GM12865 (cell line): ENCODE data around the gene TMEM132D.

Experiments used
- DNase-seq: peaks from one replicate; pipeline ENCODE4 v3.0.0; 2010; ENCODE audit warnings: low read depth
- H3K4me3 ChIP-seq: 2 replicates; pipeline ENCODE4 v1.5.1; 2011; ENCODE audit warnings: mild to moderate bottlenecking, low read depth, low read length, control low read depth
- CTCF ChIP-seq: IDR thresholded peaks from 2 replicates; pipeline ENCODE4 v1.5.1; 2011; ENCODE audit warnings: low read length, control low read depth, low read depth, inconsistent platforms; ENCODE audit not compliant: insufficient read depth; ENCODE audit errors: missing control alignments

TMEM132D gene

GRCh38 chr12:129152351-129153104, 751.3 kb downstream of the TMEM132D start:
- no peak for DNase-seq
- no peak for TF ChIP-seq CTCF

GRCh38 chr12:129150721-129151120, 753.1 kb downstream of the TMEM132D start:
- H3K4me3 ChIP-seq: no peak overlapping the region
- DNase-seq: no peak
- TF ChIP-seq CTCF: no peak

More at GRCh38 chr12:129152351-129153104, 751.3 kb downstream of the TMEM132D start:
- no peak overlapping the region for H3K4me3 ChIP-seq

- TF ChIP-seq CTCF: no peak
Observed at GRCh38 chr12:129145381-129145780, 758.4 kb downstream of the TMEM132D start.

GRCh38 chr12:129138776-129139175, 765.0 kb downstream of the TMEM132D start:
- TF ChIP-seq CTCF: no peak
- H3K4me3 ChIP-seq: no peak overlapping the region
- no peak for DNase-seq

More at GRCh38 chr12:129145381-129145780, 758.4 kb downstream of the TMEM132D start:
- no peak overlapping the region for H3K4me3 ChIP-seq
- no peak for DNase-seq

- no peak overlapping the region for H3K4me3 ChIP-seq
- no peak for TF ChIP-seq CTCF
Observed at GRCh38 chr12:129136694-129137325, 767.0 kb downstream of the TMEM132D start.

GRCh38 chr12:129127771-129128170, 776.1 kb downstream of the TMEM132D start:
- DNase-seq: no peak
- no peak for TF ChIP-seq CTCF

More at GRCh38 chr12:129136694-129137325, 767.0 kb downstream of the TMEM132D start:
- no peak for DNase-seq

More at GRCh38 chr12:129127771-129128170, 776.1 kb downstream of the TMEM132D start:
- H3K4me3 ChIP-seq: no peak overlapping the region
